ENCODE data around the gene SGSM2.

GRCh38 chr17:2415081-2415480 lies 77.8 kb downstream of the SGSM2 start:
- TF ChIP-seq CTCF (IDR thresholded peaks at IDR 0.05; ENCODE audit: low read depth, low read length, missing input control), result no peak
- no peak for TF ChIP-seq REST (IDR thresholded peaks at IDR 0.05)
- no peak for TF ChIP-seq EGR1 (IDR thresholded peaks at IDR 0.05; ENCODE audit: low read depth in 2 of 2)
- no peak for TF ChIP-seq TAF1 (conservative IDR thresholded peaks at IDR 0.05)
- no peak for TF ChIP-seq ZBTB33 (IDR thresholded peaks at IDR 0.05)
- no peak for TF ChIP-seq RAD21 (IDR thresholded peaks at IDR 0.05)
- TF ChIP-seq YY1 (IDR thresholded peaks at IDR 0.05), result no peak
- no peak for TF ChIP-seq SP1 (IDR thresholded peaks at IDR 0.05)

Measured in liver (tissue), 3 donors.